DOHH2 (cell line): ENCODE results near the gene NFATC3.

ENCODE experiments used
- EZH2phosphoT487 ChIP-seq: fragments of 200-600 bp; sonication (generic); IDR thresholded peaks from 2 replicates; pipeline ENCODE4 v1.6.1; 2017; ENCODE audit warnings: borderline replicate concordance, mild to moderate bottlenecking, antibody characterized with exemption, low read length, moderate library complexity, mixed read lengths
- TF ChIP-seq, protein P1 (sequence below): fragments of 200-600 bp; sonication (generic); IDR thresholded peaks from one replicate; pipeline ENCODE4 v1.5.1; 2014; ENCODE audit warnings: antibody characterized with exemption, mild to moderate bottlenecking, low read depth, low read length; ENCODE audit not compliant: poor library complexity, severe bottlenecking

DNA sequence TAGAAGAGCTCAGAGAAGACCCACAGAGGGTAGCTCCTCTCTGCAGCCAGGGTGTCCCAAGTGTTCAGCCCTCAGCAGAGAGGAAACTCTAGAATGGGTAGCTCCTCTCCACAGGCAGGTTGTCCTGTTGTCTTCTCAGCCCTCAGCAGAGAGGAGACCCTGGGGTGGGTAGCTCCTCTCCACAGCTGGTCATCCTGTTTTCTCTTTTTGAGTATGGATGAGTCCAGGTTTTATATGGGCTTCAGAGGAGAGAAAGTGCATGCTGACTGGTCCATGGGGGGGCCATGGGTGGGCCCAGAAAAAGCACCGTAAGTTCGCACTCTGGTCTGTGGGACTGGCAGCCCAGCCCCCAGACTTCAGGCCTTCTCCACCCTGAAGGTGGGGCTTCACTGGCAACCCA lies 102.3 kb downstream of the NFATC3 start:
- TF ChIP-seq, protein P1, sequence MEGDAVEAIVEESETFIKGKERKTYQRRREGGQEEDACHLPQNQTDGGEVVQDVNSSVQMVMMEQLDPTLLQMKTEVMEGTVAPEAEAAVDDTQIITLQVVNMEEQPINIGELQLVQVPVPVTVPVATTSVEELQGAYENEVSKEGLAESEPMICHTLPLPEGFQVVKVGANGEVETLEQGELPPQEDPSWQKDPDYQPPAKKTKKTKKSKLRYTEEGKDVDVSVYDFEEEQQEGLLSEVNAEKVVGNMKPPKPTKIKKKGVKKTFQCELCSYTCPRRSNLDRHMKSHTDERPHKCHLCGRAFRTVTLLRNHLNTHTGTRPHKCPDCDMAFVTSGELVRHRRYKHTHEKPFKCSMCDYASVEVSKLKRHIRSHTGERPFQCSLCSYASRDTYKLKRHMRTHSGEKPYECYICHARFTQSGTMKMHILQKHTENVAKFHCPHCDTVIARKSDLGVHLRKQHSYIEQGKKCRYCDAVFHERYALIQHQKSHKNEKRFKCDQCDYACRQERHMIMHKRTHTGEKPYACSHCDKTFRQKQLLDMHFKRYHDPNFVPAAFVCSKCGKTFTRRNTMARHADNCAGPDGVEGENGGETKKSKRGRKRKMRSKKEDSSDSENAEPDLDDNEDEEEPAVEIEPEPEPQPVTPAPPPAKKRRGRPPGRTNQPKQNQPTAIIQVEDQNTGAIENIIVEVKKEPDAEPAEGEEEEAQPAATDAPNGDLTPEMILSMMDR = no peak
- TF ChIP-seq EZH2phosphoT487 = no peak
